C4-2B (cell line): Measurements from ENCODE around the gene OR2G3.

Experiments used
- CTCF ChIP-seq: fragments of 450-650 bp; conservative IDR thresholded peaks from 2 replicates; pipeline ENCODE4 v1.5.1; 2017; ENCODE audit warnings: mild to moderate bottlenecking
- ZFX ChIP-seq: fragments of 450-650 bp; IDR thresholded peaks from 2 replicates; pipeline ENCODE4 v1.6.1; 2017

GRCh38 chr1:247613405-247613804 lies 8.0 kb downstream of the OR2G3 start:
- TF ChIP-seq CTCF (no peak), ZFX (no peak)
